WTC11 (cell line): ENCODE measurements around the gene CLMN. TPM values are rescaled to one million over a fixed set of nuclear protein-coding genes. Genes with fewer than 3 reads are reported as not detected.

ENCODE experiments used
- ATAC-seq: fragments of 200-7000 bp; cut with Tn5 transposase; 2 replicates; pipeline ENCODE4 v1.10.0; 2021; ENCODE audit warnings: mild to moderate bottlenecking, moderate library complexity
- CTCF ChIA-PET: fragments of 300-600 bp; sonication (Branson Sonifier 250); formaldehyde crosslinking; loops from one replicate; lab custom pipeline; 2021; ENCODE audit warnings: antibody characterized with exemption; lab: Charles Lee
- POLR2A ChIA-PET: fragments of 350-600 bp; sonication (Branson Sonifier 250); formaldehyde crosslinking; loops from one replicate; lab custom pipeline; 2021; ENCODE audit warnings: antibody characterized with exemption; lab: Charles Lee
- DNase-seq: peaks from one replicate; pipeline ENCODE4 v3.0.0; 2021; ENCODE audit warnings: low spot score
- H3K27ac Mint-ChIP-seq: 2 replicates; pipeline ENCODE4 v1.8.0; 2021; ENCODE audit warnings: mixed read lengths
- H3K27me3 Mint-ChIP-seq: 2 replicates; pipeline ENCODE4 v1.8.0; 2021; ENCODE audit warnings: low read depth, mild to moderate bottlenecking, moderate library complexity, mixed read lengths
- H3K36me3 Mint-ChIP-seq: 2 replicates; pipeline ENCODE4 v1.8.0; 2021; ENCODE audit warnings: mixed read lengths
- H3K4me1 Mint-ChIP-seq: 2 replicates; pipeline ENCODE4 v1.8.0; 2022; ENCODE audit warnings: mixed read lengths
- H3K4me3 Mint-ChIP-seq: 2 replicates; pipeline ENCODE4 v1.8.0; 2021; ENCODE audit warnings: mild to moderate bottlenecking, moderate library complexity, mixed read lengths
- H3K9me3 Mint-ChIP-seq: 2 replicates; pipeline ENCODE4 v1.8.0; 2021; ENCODE audit warnings: mixed read lengths
- ATF1 ChIP-seq: sonication (generic); formaldehyde crosslinking; IDR thresholded peaks from 2 replicates; pipeline ENCODE4 v1.8.1; 2023; ENCODE audit warnings: mild to moderate bottlenecking, moderate library complexity, missing genetic modification reagents
- CBFB ChIP-seq: sonication (generic); formaldehyde crosslinking; IDR thresholded peaks from 2 replicates; pipeline ENCODE4 v1.8.1; 2022; ENCODE audit warnings: mild to moderate bottlenecking, low read depth, missing genetic modification reagents
- ELF4 ChIP-seq: sonication (generic); formaldehyde crosslinking; IDR thresholded peaks from 2 replicates; pipeline ENCODE4 v1.8.1; 2022; ENCODE audit warnings: low read depth, mild to moderate bottlenecking, moderate library complexity, missing genetic modification reagents
- ETV6 ChIP-seq: sonication (generic); formaldehyde crosslinking; IDR thresholded peaks from 2 replicates; pipeline ENCODE4 v1.8.1; 2022; ENCODE audit warnings: mild to moderate bottlenecking, missing genetic modification reagents
- FOXP1 ChIP-seq: sonication (generic); formaldehyde crosslinking; IDR thresholded peaks from 2 replicates; pipeline ENCODE4 v1.8.0; 2022; ENCODE audit warnings: missing genetic modification reagents, mild to moderate bottlenecking, moderate library complexity, borderline replicate concordance
- JAZF1 ChIP-seq: fragments of 250-450 bp; sonication (Bioruptor Pico); IDR thresholded peaks from 2 replicates; pipeline ENCODE4 v1.9.0; 2021; ENCODE audit warnings: moderate library complexity, mild to moderate bottlenecking, inconsistent platforms
- MYBL2 ChIP-seq: sonication (generic); formaldehyde crosslinking; IDR thresholded peaks from 2 replicates; pipeline ENCODE4 v1.8.1; 2023; ENCODE audit warnings: mild to moderate bottlenecking, moderate library complexity, missing genetic modification reagents
- NFATC4 ChIP-seq: fragments of 250-450 bp; sonication (Bioruptor Pico); IDR thresholded peaks from 2 replicates; pipeline ENCODE4 v1.9.0; 2021; ENCODE audit warnings: mild to moderate bottlenecking
- SMAD4 ChIP-seq: sonication (generic); formaldehyde crosslinking; IDR thresholded peaks from 2 replicates; pipeline ENCODE4 v1.8.0; 2022; ENCODE audit warnings: mild to moderate bottlenecking, missing genetic modification reagents
- SP1 ChIP-seq: sonication (generic); formaldehyde crosslinking; conservative IDR thresholded peaks from 2 replicates; pipeline ENCODE4 v1.8.1; 2022; ENCODE audit warnings: missing genetic modification reagents
- TP53 ChIP-seq: sonication (generic); formaldehyde crosslinking; IDR thresholded peaks from 2 replicates; pipeline ENCODE4 v1.8.1; 2023; ENCODE audit warnings: mild to moderate bottlenecking, missing genetic modification reagents
- ZNF317 ChIP-seq: sonication (generic); formaldehyde crosslinking; IDR thresholded peaks from 2 replicates; pipeline ENCODE4 v1.8.1; 2023; ENCODE audit warnings: low read depth, mild to moderate bottlenecking, moderate library complexity, missing genetic modification reagents, borderline replicate concordance
- ZNF671 ChIP-seq: fragments of 250-450 bp; sonication (Bioruptor Pico); IDR thresholded peaks from 2 replicates; pipeline ENCODE4 v1.8.0; 2021; ENCODE audit warnings: mild to moderate bottlenecking
- total RNA-seq: library from RNA; stranded (reverse); gene quantifications from 3 replicates; pipeline ENCODE4 v1.2.3, GENCODE V29; 2021
- TF ChIP-seq, protein P1 (sequence below): fragments of 250-450 bp; sonication (Bioruptor Pico); IDR thresholded peaks from 2 replicates; pipeline ENCODE4 v1.9.0; 2021; ENCODE audit warnings: mild to moderate bottlenecking, borderline replicate concordance
- TF ChIP-seq, protein P2 (sequence below): fragments of 250-450 bp; sonication (Bioruptor Pico); IDR thresholded peaks from 2 replicates; pipeline ENCODE4 v1.9.0; 2021; ENCODE audit warnings: moderate library complexity, mild to moderate bottlenecking, inconsistent platforms, borderline replicate concordance
- TF ChIP-seq, protein P3 (sequence below): sonication (generic); formaldehyde crosslinking; IDR thresholded peaks from 2 replicates; pipeline ENCODE4 v1.8.0; 2022; ENCODE audit warnings: mild to moderate bottlenecking, missing genetic modification reagents
- TF ChIP-seq, protein P4 (sequence below): sonication (generic); formaldehyde crosslinking; IDR thresholded peaks from 2 replicates; pipeline ENCODE4 v1.8.0; 2023; ENCODE audit warnings: mild to moderate bottlenecking, missing genetic modification reagents
- TF ChIP-seq, protein P5 (sequence below): sonication (generic); formaldehyde crosslinking; IDR thresholded peaks from 2 replicates; pipeline ENCODE4 v1.8.1; 2022; ENCODE audit warnings: mild to moderate bottlenecking, moderate library complexity, missing genetic modification reagents
- TF ChIP-seq, protein P6 (sequence below): sonication (generic); formaldehyde crosslinking; IDR thresholded peaks from 2 replicates; pipeline ENCODE4 v1.8.1; 2023; ENCODE audit warnings: mild to moderate bottlenecking, moderate library complexity, missing genetic modification reagents
- TF ChIP-seq, protein P7 (sequence below): fragments of 250-450 bp; sonication (Bioruptor Pico); IDR thresholded peaks from 2 replicates; pipeline ENCODE4 v2.1.2; 2022; ENCODE audit warnings: mild to moderate bottlenecking, moderate library complexity
- TF ChIP-seq, protein P8 (sequence below): sonication (generic); formaldehyde crosslinking; IDR thresholded peaks from 2 replicates; pipeline ENCODE4 v1.8.1; 2022; ENCODE audit warnings: low read depth, mild to moderate bottlenecking, moderate library complexity, missing genetic modification reagents, borderline replicate concordance

The CLMN gene
- total RNA-seq, 1 experiment from 2014 or later, result 12.2 TPM

DNA sequence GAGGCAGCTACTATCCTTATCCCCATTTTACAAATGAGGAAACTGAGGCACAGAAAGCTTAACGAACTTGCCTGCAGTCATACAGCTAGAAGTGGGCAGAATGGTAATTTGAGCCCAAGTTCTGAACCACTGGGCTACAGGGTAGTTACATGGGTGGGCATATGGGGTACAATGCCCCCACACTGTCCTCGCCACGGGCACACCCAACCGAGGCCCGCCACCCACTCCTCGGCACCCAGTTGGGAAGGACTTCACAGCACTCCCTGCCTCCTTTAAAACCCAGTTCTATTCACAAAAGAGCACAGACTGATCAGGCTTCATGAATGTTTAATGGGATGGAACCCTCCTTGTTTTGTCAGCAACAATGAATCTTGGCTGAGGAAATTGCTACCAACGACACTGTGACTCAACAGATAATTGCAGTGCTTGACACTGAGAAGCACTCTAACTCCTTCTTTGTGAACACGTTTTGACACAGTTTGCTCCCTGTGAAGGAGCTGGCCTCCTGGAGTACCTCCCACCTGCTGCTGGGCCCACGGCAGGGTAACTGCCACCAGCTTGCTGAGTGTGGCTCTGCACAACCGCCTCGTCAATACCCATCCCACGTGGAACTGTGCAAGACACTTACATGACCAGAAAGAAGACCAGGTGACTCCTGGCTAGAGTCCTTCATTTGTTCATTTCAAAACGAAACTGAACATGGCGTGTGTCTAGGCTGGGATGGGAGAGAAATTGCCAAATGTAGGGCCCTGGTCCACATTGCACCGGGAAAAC is 63.5 kb downstream of the CLMN start (continued):
- TF ChIP-seq, protein P1, sequence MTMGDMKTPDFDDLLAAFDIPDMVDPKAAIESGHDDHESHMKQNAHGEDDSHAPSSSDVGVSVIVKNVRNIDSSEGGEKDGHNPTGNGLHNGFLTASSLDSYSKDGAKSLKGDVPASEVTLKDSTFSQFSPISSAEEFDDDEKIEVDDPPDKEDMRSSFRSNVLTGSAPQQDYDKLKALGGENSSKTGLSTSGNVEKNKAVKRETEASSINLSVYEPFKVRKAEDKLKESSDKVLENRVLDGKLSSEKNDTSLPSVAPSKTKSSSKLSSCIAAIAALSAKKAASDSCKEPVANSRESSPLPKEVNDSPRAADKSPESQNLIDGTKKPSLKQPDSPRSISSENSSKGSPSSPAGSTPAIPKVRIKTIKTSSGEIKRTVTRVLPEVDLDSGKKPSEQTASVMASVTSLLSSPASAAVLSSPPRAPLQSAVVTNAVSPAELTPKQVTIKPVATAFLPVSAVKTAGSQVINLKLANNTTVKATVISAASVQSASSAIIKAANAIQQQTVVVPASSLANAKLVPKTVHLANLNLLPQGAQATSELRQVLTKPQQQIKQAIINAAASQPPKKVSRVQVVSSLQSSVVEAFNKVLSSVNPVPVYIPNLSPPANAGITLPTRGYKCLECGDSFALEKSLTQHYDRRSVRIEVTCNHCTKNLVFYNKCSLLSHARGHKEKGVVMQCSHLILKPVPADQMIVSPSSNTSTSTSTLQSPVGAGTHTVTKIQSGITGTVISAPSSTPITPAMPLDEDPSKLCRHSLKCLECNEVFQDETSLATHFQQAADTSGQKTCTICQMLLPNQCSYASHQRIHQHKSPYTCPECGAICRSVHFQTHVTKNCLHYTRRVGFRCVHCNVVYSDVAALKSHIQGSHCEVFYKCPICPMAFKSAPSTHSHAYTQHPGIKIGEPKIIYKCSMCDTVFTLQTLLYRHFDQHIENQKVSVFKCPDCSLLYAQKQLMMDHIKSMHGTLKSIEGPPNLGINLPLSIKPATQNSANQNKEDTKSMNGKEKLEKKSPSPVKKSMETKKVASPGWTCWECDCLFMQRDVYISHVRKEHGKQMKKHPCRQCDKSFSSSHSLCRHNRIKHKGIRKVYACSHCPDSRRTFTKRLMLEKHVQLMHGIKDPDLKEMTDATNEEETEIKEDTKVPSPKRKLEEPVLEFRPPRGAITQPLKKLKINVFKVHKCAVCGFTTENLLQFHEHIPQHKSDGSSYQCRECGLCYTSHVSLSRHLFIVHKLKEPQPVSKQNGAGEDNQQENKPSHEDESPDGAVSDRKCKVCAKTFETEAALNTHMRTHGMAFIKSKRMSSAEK, result no peak

DNA sequence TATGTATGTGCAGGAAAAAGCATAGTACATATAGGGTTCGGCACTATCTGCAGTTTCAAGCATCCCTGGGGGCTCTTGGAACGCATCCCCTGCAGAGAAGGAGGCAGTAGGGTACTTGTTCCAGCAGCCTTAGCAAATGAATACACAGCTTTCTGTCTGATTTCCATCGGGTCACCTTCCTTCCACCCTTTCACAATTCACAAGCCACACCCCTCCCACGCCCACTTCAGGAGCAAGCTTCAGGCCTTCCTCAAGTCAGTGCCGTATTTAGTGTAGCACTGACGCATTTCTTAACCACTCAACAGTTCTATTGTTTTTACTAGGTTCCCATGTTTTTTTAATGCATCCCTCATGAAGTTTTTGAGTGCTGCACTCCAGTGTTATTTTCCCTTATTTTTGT is 64.2 kb downstream of the CLMN start:
- peak; percentile 90 for ATAC-seq
- Mint-ChIP-seq H3K27ac (peak overlapping the region; percentile 84), H3K4me1 (peaks cover 32% of the 10 kb centered on the region), H3K27me3 (no peaks in the 10 kb centered on the region; the same call in 1 of the 2 replicates), H3K4me3 (no peak overlapping the region; the same call in 1 of the 2 replicates), H3K36me3 (no peaks in the 10 kb centered on the region), H3K9me3 (no peaks in the 10 kb centered on the region; the same call in 1 of the 2 replicates)
- DNase-seq, result peak; percentile 80
- ChIA-PET POLR2A (no interaction called here), CTCF (interaction anchor here (0.6 to 1.9 kb wide), 6 partner anchors 14 to 548 kb away, joined by 3 to 14 read pairs (median 3); no protein-coding TSS in a partner anchor)
- TF ChIP-seq MYBL2 (CRISPR knock-in tag) (no peak), CBFB (CRISPR knock-in tag) (no peak), FOXP1 (no peak), ETV6 (no peak), ZNF671 (no peak), TP53 (CRISPR knock-in tag) (no peak), ATF1 (no peak), ZNF317 (no peak), SMAD4 (CRISPR knock-in tag) (no peak), JAZF1 (CRISPR knock-in tag) (no peak), NFATC4 (no peak), SP1 (CRISPR knock-in tag) (no peak; the same call in 1 of the 2 replicates), ELF4 (no peak)
- TF ChIP-seq, protein P2, sequence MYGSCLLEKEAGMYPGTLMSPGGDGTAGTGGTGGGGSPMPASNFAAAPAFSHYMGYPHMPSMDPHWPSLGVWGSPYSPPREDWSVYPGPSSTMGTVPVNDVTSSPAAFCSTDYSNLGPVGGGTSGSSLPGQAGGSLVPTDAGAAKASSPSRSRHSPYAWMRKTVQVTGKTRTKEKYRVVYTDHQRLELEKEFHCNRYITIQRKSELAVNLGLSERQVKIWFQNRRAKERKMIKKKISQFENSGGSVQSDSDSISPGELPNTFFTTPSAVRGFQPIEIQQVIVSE (CRISPR knock-in tag), result no peak
- TF ChIP-seq, protein P3, sequence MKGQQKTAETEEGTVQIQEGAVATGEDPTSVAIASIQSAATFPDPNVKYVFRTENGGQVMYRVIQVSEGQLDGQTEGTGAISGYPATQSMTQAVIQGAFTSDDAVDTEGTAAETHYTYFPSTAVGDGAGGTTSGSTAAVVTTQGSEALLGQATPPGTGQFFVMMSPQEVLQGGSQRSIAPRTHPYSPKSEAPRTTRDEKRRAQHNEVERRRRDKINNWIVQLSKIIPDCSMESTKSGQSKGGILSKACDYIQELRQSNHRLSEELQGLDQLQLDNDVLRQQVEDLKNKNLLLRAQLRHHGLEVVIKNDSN (CRISPR knock-in tag), result no peak
- TF ChIP-seq, protein P4, sequence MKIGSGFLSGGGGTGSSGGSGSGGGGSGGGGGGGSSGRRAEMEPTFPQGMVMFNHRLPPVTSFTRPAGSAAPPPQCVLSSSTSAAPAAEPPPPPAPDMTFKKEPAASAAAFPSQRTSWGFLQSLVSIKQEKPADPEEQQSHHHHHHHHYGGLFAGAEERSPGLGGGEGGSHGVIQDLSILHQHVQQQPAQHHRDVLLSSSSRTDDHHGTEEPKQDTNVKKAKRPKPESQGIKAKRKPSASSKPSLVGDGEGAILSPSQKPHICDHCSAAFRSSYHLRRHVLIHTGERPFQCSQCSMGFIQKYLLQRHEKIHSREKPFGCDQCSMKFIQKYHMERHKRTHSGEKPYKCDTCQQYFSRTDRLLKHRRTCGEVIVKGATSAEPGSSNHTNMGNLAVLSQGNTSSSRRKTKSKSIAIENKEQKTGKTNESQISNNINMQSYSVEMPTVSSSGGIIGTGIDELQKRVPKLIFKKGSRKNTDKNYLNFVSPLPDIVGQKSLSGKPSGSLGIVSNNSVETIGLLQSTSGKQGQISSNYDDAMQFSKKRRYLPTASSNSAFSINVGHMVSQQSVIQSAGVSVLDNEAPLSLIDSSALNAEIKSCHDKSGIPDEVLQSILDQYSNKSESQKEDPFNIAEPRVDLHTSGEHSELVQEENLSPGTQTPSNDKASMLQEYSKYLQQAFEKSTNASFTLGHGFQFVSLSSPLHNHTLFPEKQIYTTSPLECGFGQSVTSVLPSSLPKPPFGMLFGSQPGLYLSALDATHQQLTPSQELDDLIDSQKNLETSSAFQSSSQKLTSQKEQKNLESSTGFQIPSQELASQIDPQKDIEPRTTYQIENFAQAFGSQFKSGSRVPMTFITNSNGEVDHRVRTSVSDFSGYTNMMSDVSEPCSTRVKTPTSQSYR, result no peak
- TF ChIP-seq, protein P5, sequence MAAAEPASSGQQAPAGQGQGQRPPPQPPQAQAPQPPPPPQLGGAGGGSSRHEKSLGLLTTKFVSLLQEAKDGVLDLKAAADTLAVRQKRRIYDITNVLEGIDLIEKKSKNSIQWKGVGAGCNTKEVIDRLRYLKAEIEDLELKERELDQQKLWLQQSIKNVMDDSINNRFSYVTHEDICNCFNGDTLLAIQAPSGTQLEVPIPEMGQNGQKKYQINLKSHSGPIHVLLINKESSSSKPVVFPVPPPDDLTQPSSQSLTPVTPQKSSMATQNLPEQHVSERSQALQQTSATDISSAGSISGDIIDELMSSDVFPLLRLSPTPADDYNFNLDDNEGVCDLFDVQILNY, result no peak
- TF ChIP-seq, protein P6, sequence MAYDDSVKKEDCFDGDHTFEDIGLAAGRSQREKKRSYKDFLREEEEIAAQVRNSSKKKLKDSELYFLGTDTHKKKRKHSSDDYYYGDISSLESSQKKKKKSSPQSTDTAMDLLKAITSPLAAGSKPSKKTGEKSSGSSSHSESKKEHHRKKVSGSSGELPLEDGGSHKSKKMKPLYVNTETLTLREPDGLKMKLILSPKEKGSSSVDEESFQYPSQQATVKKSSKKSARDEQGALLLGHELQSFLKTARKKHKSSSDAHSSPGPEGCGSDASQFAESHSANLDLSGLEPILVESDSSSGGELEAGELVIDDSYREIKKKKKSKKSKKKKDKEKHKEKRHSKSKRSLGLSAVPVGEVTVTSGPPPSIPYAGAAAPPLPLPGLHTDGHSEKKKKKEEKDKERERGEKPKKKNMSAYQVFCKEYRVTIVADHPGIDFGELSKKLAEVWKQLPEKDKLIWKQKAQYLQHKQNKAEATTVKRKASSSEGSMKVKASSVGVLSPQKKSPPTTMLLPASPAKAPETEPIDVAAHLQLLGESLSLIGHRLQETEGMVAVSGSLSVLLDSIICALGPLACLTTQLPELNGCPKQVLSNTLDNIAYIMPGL, result no peak
- TF ChIP-seq, protein P7, sequence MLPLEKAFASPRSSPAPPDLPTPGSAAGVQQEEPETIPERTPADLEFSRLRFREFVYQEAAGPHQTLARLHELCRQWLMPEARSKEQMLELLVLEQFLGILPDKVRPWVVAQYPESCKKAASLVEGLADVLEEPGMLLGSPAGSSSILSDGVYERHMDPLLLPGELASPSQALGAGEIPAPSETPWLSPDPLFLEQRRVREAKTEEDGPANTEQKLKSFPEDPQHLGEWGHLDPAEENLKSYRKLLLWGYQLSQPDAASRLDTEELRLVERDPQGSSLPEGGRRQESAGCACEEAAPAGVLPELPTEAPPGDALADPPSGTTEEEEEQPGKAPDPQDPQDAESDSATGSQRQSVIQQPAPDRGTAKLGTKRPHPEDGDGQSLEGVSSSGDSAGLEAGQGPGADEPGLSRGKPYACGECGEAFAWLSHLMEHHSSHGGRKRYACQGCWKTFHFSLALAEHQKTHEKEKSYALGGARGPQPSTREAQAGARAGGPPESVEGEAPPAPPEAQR (CRISPR knock-in tag), result no peak
- TF ChIP-seq, protein P8, sequence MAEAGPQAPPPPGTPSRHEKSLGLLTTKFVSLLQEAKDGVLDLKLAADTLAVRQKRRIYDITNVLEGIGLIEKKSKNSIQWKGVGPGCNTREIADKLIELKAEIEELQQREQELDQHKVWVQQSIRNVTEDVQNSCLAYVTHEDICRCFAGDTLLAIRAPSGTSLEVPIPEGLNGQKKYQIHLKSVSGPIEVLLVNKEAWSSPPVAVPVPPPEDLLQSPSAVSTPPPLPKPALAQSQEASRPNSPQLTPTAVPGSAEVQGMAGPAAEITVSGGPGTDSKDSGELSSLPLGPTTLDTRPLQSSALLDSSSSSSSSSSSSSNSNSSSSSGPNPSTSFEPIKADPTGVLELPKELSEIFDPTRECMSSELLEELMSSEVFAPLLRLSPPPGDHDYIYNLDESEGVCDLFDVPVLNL (CRISPR knock-in tag), result no peak
